ENCODE measurements around the gene GPATCH8.

DNA sequence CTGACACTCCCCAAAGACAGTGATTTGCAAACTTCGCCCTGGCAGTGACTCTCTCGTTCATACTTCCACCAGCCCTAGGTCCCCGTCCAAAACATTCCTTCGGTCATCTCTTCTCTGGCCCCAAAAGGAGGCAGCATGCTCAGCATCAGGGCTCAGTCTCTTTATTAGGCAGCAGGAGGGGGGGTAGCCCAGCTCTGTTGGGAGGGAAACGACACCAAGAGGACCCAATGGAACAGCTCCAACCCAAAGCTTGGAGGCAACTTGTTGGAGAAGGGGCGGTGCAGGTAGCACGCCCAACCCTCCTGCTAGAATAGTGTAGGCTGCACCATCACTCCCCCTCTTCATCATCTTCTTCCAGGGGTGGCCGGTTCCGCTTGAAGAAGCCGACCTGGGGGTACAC is 131.2 kb downstream of the GPATCH8 start:
- TF ChIP-seq POLR2A (conservative IDR thresholded peaks at IDR 0.05) (no peak), MAZ (CRISPR knock-in tag; conservative IDR thresholded peaks at IDR 0.05 in 1 of 2, IDR thresholded peaks at IDR 0.05 in 1 of 2) (no peak)
- TF ChIP-seq, protein P1, sequence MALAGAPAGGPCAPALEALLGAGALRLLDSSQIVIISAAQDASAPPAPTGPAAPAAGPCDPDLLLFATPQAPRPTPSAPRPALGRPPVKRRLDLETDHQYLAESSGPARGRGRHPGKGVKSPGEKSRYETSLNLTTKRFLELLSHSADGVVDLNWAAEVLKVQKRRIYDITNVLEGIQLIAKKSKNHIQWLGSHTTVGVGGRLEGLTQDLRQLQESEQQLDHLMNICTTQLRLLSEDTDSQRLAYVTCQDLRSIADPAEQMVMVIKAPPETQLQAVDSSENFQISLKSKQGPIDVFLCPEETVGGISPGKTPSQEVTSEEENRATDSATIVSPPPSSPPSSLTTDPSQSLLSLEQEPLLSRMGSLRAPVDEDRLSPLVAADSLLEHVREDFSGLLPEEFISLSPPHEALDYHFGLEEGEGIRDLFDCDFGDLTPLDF (CRISPR knock-in tag; IDR thresholded peaks at IDR 0.05): no peak

All from K562 (cell line).